IMR-90 (cell line): ENCODE results near the gene ST6GALNAC3. TPM values are rescaled to one million over a fixed set of nuclear protein-coding genes. Genes with fewer than 3 reads are reported as not detected.

Source experiments
- ATAC-seq: fragments of 200-7000 bp; cut with Tn5 transposase; 2 replicates; pipeline ENCODE4 v1.9.1; 2020; ENCODE audit warnings: low read depth, mild to moderate bottlenecking, moderate library complexity
- BruUV-seq: library from RNA; stranded (reverse); fragments of 400-500 nt; replicated peaks from 2 replicates; lab custom pipeline; 2021; lab: Mats Ljungman, UMichigan
- CTCF ChIA-PET: fragments of 300-600 bp; formaldehyde crosslinking; extraction: SDS; loops from one replicate; lab custom pipeline; 2021; ENCODE audit warnings: antibody characterized with exemption; lab: Yijun Ruan, JAX
- POLR2A ChIA-PET: fragments of 300-600 bp; sonication (Branson Sonifier 250); formaldehyde crosslinking; loops from one replicate; lab custom pipeline; 2022; ENCODE audit warnings: antibody characterized with exemption; ENCODE audit not compliant: unreplicated experiment; lab: Charles Lee
- DNase-seq: peaks from one replicate; pipeline ENCODE4 v3.0.0; 2013
- H2AFZ ChIP-seq: replicated peaks from 2 replicates; pipeline ENCODE3; 2013; ENCODE audit warnings: low read length, mild to moderate bottlenecking; ENCODE audit not compliant: poor library complexity
- H2AK5ac ChIP-seq: 2 replicates; pipeline ENCODE4 v1.6.1; 2013; ENCODE audit warnings: low read depth, low read length, inconsistent platforms
- H2AK9ac ChIP-seq: replicated peaks from 2 replicates; pipeline ENCODE3; 2013; ENCODE audit warnings: mild to moderate bottlenecking, low read depth, low read length, moderate library complexity; ENCODE audit not compliant: poor library complexity
- H2BK120ac ChIP-seq: 2 replicates; pipeline ENCODE4 v1.6.1; 2013; ENCODE audit warnings: low read depth, low read length, inconsistent platforms
- H2BK15ac ChIP-seq: 3 replicates; pipeline ENCODE4 v1.6.1; 2013; ENCODE audit warnings: low read depth, low read length, inconsistent platforms
- H2BK20ac ChIP-seq: 2 replicates; pipeline ENCODE4 v1.6.1; 2013; ENCODE audit warnings: low read depth, mild to moderate bottlenecking, inconsistent platforms, low read length, moderate library complexity
- H2BK5ac ChIP-seq: 2 replicates; pipeline ENCODE4 v1.6.1; 2013; ENCODE audit warnings: mild to moderate bottlenecking, low read depth, low read length, inconsistent platforms; ENCODE audit not compliant: poor library complexity, severe bottlenecking
- H3K14ac ChIP-seq: replicated peaks from 2 replicates; pipeline ENCODE4 v1.6.1; 2013; ENCODE audit warnings: low read depth, low read length, inconsistent platforms
- H3K18ac ChIP-seq: 2 replicates; pipeline ENCODE4 v1.6.1; 2013; ENCODE audit warnings: low read depth, low read length, control low read depth
- H3K23ac ChIP-seq: 2 replicates; pipeline ENCODE4 v1.6.1; 2013; ENCODE audit warnings: low read depth, low read length, inconsistent platforms
- H3K27ac ChIP-seq: 2 replicates; pipeline ENCODE4 v1.5.1; 2013; ENCODE audit warnings: mild to moderate bottlenecking, control low read depth, low read length; ENCODE audit not compliant: insufficient read depth
- H3K27me3 ChIP-seq: 2 replicates; pipeline ENCODE4 v1.6.1; 2013; ENCODE audit warnings: low read length; ENCODE audit not compliant: control insufficient read depth, insufficient read depth
- H3K36me3 ChIP-seq: 2 replicates; pipeline ENCODE4 v1.6.1; 2013; ENCODE audit warnings: low read length, mixed read lengths; ENCODE audit not compliant: control insufficient read depth, insufficient read depth
- H3K4ac ChIP-seq: 2 replicates; pipeline ENCODE4 v1.6.1; 2013; ENCODE audit warnings: low read depth, low read length, inconsistent platforms
- H3K4me1 ChIP-seq: 2 replicates; pipeline ENCODE4 v1.6.1; 2013; ENCODE audit warnings: low read length, mixed read lengths; ENCODE audit not compliant: control insufficient read depth, insufficient read depth
- H3K4me2 ChIP-seq: 2 replicates; pipeline ENCODE4 v1.6.1; 2013; ENCODE audit warnings: low read depth, mild to moderate bottlenecking, control low read depth, low read length, moderate library complexity
- H3K4me3 ChIP-seq: 2 replicates; pipeline ENCODE4 v1.5.1; 2013; ENCODE audit warnings: low read depth, mild to moderate bottlenecking, control low read depth, low read length, moderate library complexity; ENCODE audit not compliant: insufficient read depth
- H3K56ac ChIP-seq: 2 replicates; pipeline ENCODE4 v1.6.1; 2013; ENCODE audit warnings: low read length, inconsistent platforms; ENCODE audit not compliant: insufficient read depth; ENCODE audit errors: extremely low read depth
- H3K79me1 ChIP-seq, 2 experiments: 2 replicates each; pipeline ENCODE4 v1.6.1; 2013; ENCODE audit warnings: low read length in 2 of 2, inconsistent platforms in 1 of 2, low read depth in 1 of 2
- H3K9ac ChIP-seq: 2 replicates; pipeline ENCODE4 v1.6.1; 2013; ENCODE audit warnings: low read depth, low read length, control low read depth
- H3K9me1 ChIP-seq: 2 replicates; pipeline ENCODE4 v1.6.1; 2013; ENCODE audit warnings: low read length, inconsistent platforms; ENCODE audit not compliant: insufficient read depth
- H3K9me3 ChIP-seq: 2 replicates; pipeline ENCODE4 v1.6.1; 2013; ENCODE audit warnings: low read length; ENCODE audit not compliant: control insufficient read depth, insufficient read depth
- H4K20me1 ChIP-seq: 2 replicates; pipeline ENCODE4 v1.6.1; 2013; ENCODE audit warnings: low read length, inconsistent platforms; ENCODE audit not compliant: insufficient read depth
- H4K5ac ChIP-seq: 2 replicates; pipeline ENCODE4 v1.6.1; 2013; ENCODE audit warnings: mild to moderate bottlenecking, low read depth, low read length, control low read depth
- H4K8ac ChIP-seq, 2 experiments: 2 replicates each; pipeline ENCODE4 v1.6.1; 2013; ENCODE audit warnings: low read depth in 2 of 2, low read length in 2 of 2, control low read depth in 1 of 2, inconsistent platforms in 1 of 2
- H4K91ac ChIP-seq: 2 replicates; pipeline ENCODE4 v1.6.1; 2013; ENCODE audit warnings: low read depth, low read length, inconsistent platforms; ENCODE audit not compliant: insufficient read depth
- BHLHE40 ChIP-seq: fragments of 150-350 bp; IDR thresholded peaks from 2 replicates; pipeline ENCODE4 v1.6.1; 2016; ENCODE audit warnings: mild to moderate bottlenecking, low read depth, low read length
- CEBPB ChIP-seq: IDR thresholded peaks from 2 replicates; pipeline ENCODE4 v1.6.1; 2012; ENCODE audit warnings: low read depth, low read length, improper control_type of control experiment
- CTCF ChIP-seq: conservative IDR thresholded peaks from 2 replicates; pipeline ENCODE4 v1.5.1; 2012; ENCODE audit warnings: mild to moderate bottlenecking, low read depth, low read length, improper control_type of control experiment
- ELK1 ChIP-seq: fragments of 150-350 bp; IDR thresholded peaks from 2 replicates; pipeline ENCODE4 v1.6.1; 2016; ENCODE audit warnings: low read depth, mild to moderate bottlenecking, low read length, moderate library complexity, borderline replicate concordance
- MAFK ChIP-seq: IDR thresholded peaks from 2 replicates; pipeline ENCODE4 v1.6.1; 2012; ENCODE audit warnings: low read depth, low read length, improper control_type of control experiment
- MAZ ChIP-seq: IDR thresholded peaks from 2 replicates; pipeline ENCODE4 v1.6.1; 2012; ENCODE audit warnings: low read depth, mild to moderate bottlenecking, low read length, improper control_type of control experiment, moderate library complexity, borderline replicate concordance
- POLR2A ChIP-seq: IDR thresholded peaks from 2 replicates; pipeline ENCODE4 v1.6.1; 2012; ENCODE audit warnings: mild to moderate bottlenecking, low read depth, low read length
- RAD21 ChIP-seq: IDR thresholded peaks from 2 replicates; pipeline ENCODE4 v1.6.1; 2012; ENCODE audit warnings: low read length, improper control_type of control experiment
- RFX5 ChIP-seq: IDR thresholded peaks from 2 replicates; pipeline ENCODE4 v1.8.0; 2012; ENCODE audit warnings: low read depth, mild to moderate bottlenecking, low read length, moderate library complexity
- SMC3 ChIP-seq: fragments of 150-350 bp; IDR thresholded peaks from 2 replicates; pipeline ENCODE4 v1.6.1; 2016; ENCODE audit warnings: low read depth, mild to moderate bottlenecking, antibody characterized with exemption, low read length, moderate library complexity
- USF2 ChIP-seq: fragments of 150-350 bp; IDR thresholded peaks from 2 replicates; pipeline ENCODE4 v1.6.1; 2017; ENCODE audit warnings: mild to moderate bottlenecking, antibody characterized with exemption, low read length, low read depth
- WGBS, 2 experiments: methylation state at CpG; one replicate each; pipeline versions ENCODE4 v1.1.5 to v1.1.7; 2013; ENCODE audit warnings: missing lambda C conversion rate in 2 of 2; ENCODE audit not compliant: insufficient read length in 1 of 2; ENCODE audit errors: extremely low coverage in 2 of 2; 5-methylcytosine and 5-hydroxymethylcytosine counted together
- dilution Hi-C: fragments of 300-500 bp; cut with HindIII; formaldehyde crosslinking; loops from one replicate; pipeline ENCODE4 v1.14.3; 2018; ENCODE audit warnings: low sequenced_read_pairs; ENCODE audit not compliant: unreplicated experiment
- in situ Hi-C: fragments of 300-500 bp; cut with MboI; formaldehyde crosslinking; loops from 3 replicates; pipeline ENCODE4 v1.14.3; 2019; ENCODE audit warnings: low sequenced_read_pairs, inconsistent platforms, mixed read lengths
- intact Hi-C: fragments of 100-400 bp; cut with micrococcal nuclease; formaldehyde crosslinking; loops from 2 replicates; pipeline ENCODE4 v1.10.0; 2022
- polyA plus RNA-seq, 3 experiments: library from polyadenylated mRNA; depleted of rRNA; stranded (reverse); fragments of >200 nt; gene quantifications; 2 replicates each; pipeline ENCODE4 v1.2.3, GENCODE V29; 2012; ENCODE audit warnings: low replicate concordance in 1 of 3
- total RNA-seq: library from RNA; depleted of rRNA; stranded (reverse); fragments of >200 nt; gene quantifications from 2 replicates; pipeline ENCODE4 v1.2.3, GENCODE V29; 2012

The ST6GALNAC3 gene
- total and polyA plus RNA-seq, 2 of the 4 experiments (the other 2 are of a cell fraction), result 0.65 to 1.3 TPM

GRCh38 chr1:76352741-76353435 is 278.3 kb downstream of the ST6GALNAC3 start:
- Histone ChIP-seq H2BK15ac (no peak overlapping the region), H3K27me3 (no peaks in the 10 kb centered on the region), H3K9me3 (no peaks in the 10 kb centered on the region), H3K18ac (no peak overlapping the region), H2AK5ac (no peak overlapping the region), H4K91ac (no peak overlapping the region), H4K8ac (no peak overlapping the region), H3K23ac (no peak overlapping the region), H2BK120ac (no peak overlapping the region), H2AK9ac (no peak overlapping the region), H3K14ac (no peak overlapping the region), H3K4me1 (no peaks in the 10 kb centered on the region), H4K20me1 (no peaks in the 10 kb centered on the region), H3K36me3 (no peaks in the 10 kb centered on the region), H3K9me1 (no peaks in the 10 kb centered on the region), H2BK5ac (no peak overlapping the region), H3K9ac (no peak overlapping the region), H3K27ac (no peak overlapping the region), H3K4ac (no peak overlapping the region), H3K4me3 (no peak overlapping the region), H2BK20ac (no peak overlapping the region), H3K79me1 (no peaks in the 10 kb centered on the region), H2AFZ (no peak overlapping the region), H3K56ac (no peak overlapping the region), H4K5ac (no peak overlapping the region), H3K4me2 (no peak overlapping the region)
- DNase-seq, result no peak
- POLR2A ChIA-PET, result no interaction called here
- TF ChIP-seq POLR2A, result no peak
- no peak for TF ChIP-seq USF2
- no peak for TF ChIP-seq RAD21
- TF ChIP-seq CEBPB, result no peak
- no peak for TF ChIP-seq RFX5
- no peak for TF ChIP-seq CTCF
- TF ChIP-seq SMC3, result no peak
- no peak for TF ChIP-seq MAFK
- no peak for TF ChIP-seq MAZ
- no peak for TF ChIP-seq BHLHE40
- no peak for TF ChIP-seq ELK1
- CTCF ChIA-PET, result no interaction called here
- no TSS peak for BruUV-seq
- intact Hi-C loops (no loop called here), dilution Hi-C loops (no loop called here), in situ Hi-C loops (no loop called here)
- 90% methylated on average over 5 of the region's 5 CpGs; no CpG with 5 or more reads in 1 of the 2 experiments for WGBS, 2 experiments
- no peak for ATAC-seq
